Ascending aorta (tissue), 2 donors: ENCODE data around the gene RIPPLY2. TPM values are rescaled to one million over a fixed set of nuclear protein-coding genes. Genes with fewer than 3 reads are reported as not detected.
"Not testable (repeated sequence)": the region's sequence is repeated elsewhere in the genome, so short reads cannot be mapped to it uniquely, and the experiment has no call there.

Experiments used
- DNase-seq, 2 donors: peaks; one replicate each; pipeline ENCODE4 v3.0.0-alpha.2; 2019; ENCODE audit warnings: low spot score in 2 of 2
- H3K27ac ChIP-seq, 2 donors: fragments of 200-600 bp; sonication (generic); one replicate each; pipeline ENCODE4 v1.5.1; 2016 to 2017; ENCODE audit warnings: mild to moderate bottlenecking in 1 of 2
- H3K27me3 ChIP-seq: fragments of 200-600 bp; sonication (generic); one replicate; pipeline ENCODE4 v1.5.1; 2017
- H3K36me3 ChIP-seq, 2 donors: fragments of 200-600 bp; sonication (generic); one replicate each; pipeline ENCODE4 v1.5.1; 2016
- H3K4me1 ChIP-seq, 2 donors: fragments of 200-600 bp; sonication (generic); one replicate each; pipeline ENCODE4 v1.5.1; 2016 to 2017; ENCODE audit warnings: mild to moderate bottlenecking in 1 of 2
- H3K4me3 ChIP-seq, 2 donors: fragments of 200-600 bp; sonication (generic); one replicate each; pipeline ENCODE4 v1.5.1; 2016 to 2017; ENCODE audit warnings: mild to moderate bottlenecking in 1 of 2
- H3K9me3 ChIP-seq, 2 donors: fragments of 200-600 bp; sonication (generic); one replicate each; pipeline ENCODE4 v1.5.1; 2016
- CTCF ChIP-seq, 3 experiments: fragments of 200-600 bp in 2 of 3; fragments of 450-650 bp in 1 of 3; sonication (generic) in 2 of 3; IDR thresholded peaks; one replicate each; pipeline ENCODE4 v1.5.1; 2016 to 2019; ENCODE audit warnings: antibody characterized with exemption in 3 of 3, mild to moderate bottlenecking in 1 of 3, moderate library complexity in 1 of 3
- intact Hi-C: fragments of 100-400 bp; cut with DNase I; formaldehyde crosslinking; loops from one replicate; pipeline ENCODE4 v1.15.1; 2023
- total RNA-seq: library from RNA; depleted of rRNA; stranded (reverse); fragments of >200 nt; gene quantifications from one replicate; pipeline ENCODE4 v1.1.0, GENCODE V29; 2016

The RIPPLY2 gene
- not detected for total RNA-seq

GRCh38 chr6:83853178-83854000 lies at the start of gene RIPPLY2:
Gene RIPPLY2, plus strand, starts transcription at chr6:83853360. Its CDS starts 57 bp downstream, at chr6:83853417.
- H3K4me1 ChIP-seq = no peaks in the 10 kb centered on the region
- intact Hi-C loops = loop anchor here (10.0 kb wide), 2 partner anchors 561 to 659 kb away; partner anchors contain the start of genes PGM3 and RWDD2A
- no peaks in the 10 kb centered on the region for H3K9me3 ChIP-seq
- no peak for DNase-seq
- TF ChIP-seq CTCF (IDR thresholded peaks at IDR 0.05) = no peak
- H3K4me3 ChIP-seq = peak within 1 kb of the TSS; percentile 58 to 70
- no peaks in the 10 kb centered on the region for H3K36me3 ChIP-seq
- no peaks in the 10 kb centered on the region for H3K27me3 ChIP-seq
- H3K27ac ChIP-seq = no peak within 1 kb of the TSS

- H3K36me3 ChIP-seq, H3K4me1 ChIP-seq, intact Hi-C loops, H3K27ac ChIP-seq, DNase-seq, H3K4me3 ChIP-seq, H3K9me3 ChIP-seq, H3K27me3 ChIP-seq: not testable (repeated sequence)
Observed at GRCh38 chr6:83803492-83803891, 49.7 kb upstream of the RIPPLY2 start.

GRCh38 chr6:83804886-83805285 lies 48.3 kb upstream of the RIPPLY2 start:
- intact Hi-C loops = no loop called here

GRCh38 chr6:83808005-83808404 lies 45.2 kb upstream of the RIPPLY2 start:
- no peak for TF ChIP-seq CTCF (IDR thresholded peaks at IDR 0.05)
- H3K4me1 ChIP-seq = no peaks in the 10 kb centered on the region
- H3K27ac ChIP-seq = no peak overlapping the region
- no peak overlapping the region for H3K4me3 ChIP-seq
- no peak for DNase-seq
- H3K36me3 ChIP-seq = no peaks in the 10 kb centered on the region
- H3K27me3 ChIP-seq = no peaks in the 10 kb centered on the region
- H3K9me3 ChIP-seq = no peaks in the 10 kb centered on the region
- intact Hi-C loops = no loop called here

More at GRCh38 chr6:83804886-83805285, 48.3 kb upstream of the RIPPLY2 start:
- H3K36me3 ChIP-seq = no peaks in the 10 kb centered on the region
- no peaks in the 10 kb centered on the region for H3K9me3 ChIP-seq
- DNase-seq = no peak
- H3K4me1 ChIP-seq = no peaks in the 10 kb centered on the region
- TF ChIP-seq CTCF (IDR thresholded peaks at IDR 0.05) = no peak
- H3K4me3 ChIP-seq = no peak overlapping the region
- no peak overlapping the region for H3K27ac ChIP-seq
- H3K27me3 ChIP-seq = no peaks in the 10 kb centered on the region

- no peak overlapping the region for H3K4me3 ChIP-seq
- intact Hi-C loops = no loop called here
- no peaks in the 10 kb centered on the region for H3K4me1 ChIP-seq
- no peak for TF ChIP-seq CTCF (IDR thresholded peaks at IDR 0.05)
- no peaks in the 10 kb centered on the region for H3K27me3 ChIP-seq
- H3K9me3 ChIP-seq = no peaks in the 10 kb centered on the region
- no peak overlapping the region for H3K27ac ChIP-seq
- H3K36me3 ChIP-seq = no peaks in the 10 kb centered on the region
- DNase-seq = no peak
Observed at GRCh38 chr6:83808926-83809325, 44.2 kb upstream of the RIPPLY2 start.

- no peaks in the 10 kb centered on the region for H3K36me3 ChIP-seq
- H3K4me1 ChIP-seq = no peaks in the 10 kb centered on the region
- H3K27me3 ChIP-seq = no peaks in the 10 kb centered on the region
- no peak overlapping the region for H3K4me3 ChIP-seq
- TF ChIP-seq CTCF (IDR thresholded peaks at IDR 0.05) = no peak
- intact Hi-C loops = no loop called here
- DNase-seq = no peak
- no peaks in the 10 kb centered on the region for H3K9me3 ChIP-seq
- H3K27ac ChIP-seq = no peak overlapping the region
Observed at GRCh38 chr6:83812595-83812994, 40.6 kb upstream of the RIPPLY2 start.
